Osteocyte (in vitro differentiated cells): Measurements from ENCODE around the gene CRAT. TPM values are rescaled to one million over a fixed set of nuclear protein-coding genes. Genes with fewer than 3 reads are reported as not detected.

Experiments
- DNase-seq: peaks from one replicate; pipeline ENCODE4 v3.0.0; 2021; ENCODE audit warnings: mixed read lengths; ENCODE audit not compliant: unreplicated experiment; ENCODE audit errors: extremely low spot score
- H3K27ac Mint-ChIP-seq: one replicate; pipeline ENCODE4 v1.8.0; 2021; ENCODE audit warnings: mild to moderate bottlenecking, mixed read lengths; ENCODE audit not compliant: unreplicated experiment
- H3K27me3 Mint-ChIP-seq: one replicate; pipeline ENCODE4 v1.8.0; 2021; ENCODE audit warnings: mixed read lengths; ENCODE audit not compliant: unreplicated experiment
- H3K36me3 Mint-ChIP-seq: one replicate; pipeline ENCODE4 v1.8.0; 2021; ENCODE audit warnings: mixed read lengths; ENCODE audit not compliant: unreplicated experiment
- H3K4me1 Mint-ChIP-seq: one replicate; pipeline ENCODE4 v1.8.0; 2021; ENCODE audit warnings: mixed read lengths; ENCODE audit not compliant: unreplicated experiment
- H3K4me3 Mint-ChIP-seq: one replicate; pipeline ENCODE4 v1.8.0; 2021; ENCODE audit warnings: mild to moderate bottlenecking, moderate library complexity, mixed read lengths; ENCODE audit not compliant: unreplicated experiment
- H3K9me3 Mint-ChIP-seq: one replicate; pipeline ENCODE4 v1.8.0; 2021; ENCODE audit warnings: mixed read lengths; ENCODE audit not compliant: unreplicated experiment
- total RNA-seq: library from RNA; stranded (reverse); gene quantifications from 2 replicates; pipeline ENCODE4 v1.2.1, GENCODE V29; 2021
- TF ChIP-seq, protein P1 (sequence below): fragments of 200-600 bp; sonication (generic); IDR thresholded peaks from 2 replicates; pipeline ENCODE4 v1.5.0; 2021; ENCODE audit warnings: antibody characterized with exemption, mild to moderate bottlenecking, moderate library complexity

Gene CRAT
- total RNA-seq, 1 donor from 2014 or later = 55.1 TPM

DNA sequence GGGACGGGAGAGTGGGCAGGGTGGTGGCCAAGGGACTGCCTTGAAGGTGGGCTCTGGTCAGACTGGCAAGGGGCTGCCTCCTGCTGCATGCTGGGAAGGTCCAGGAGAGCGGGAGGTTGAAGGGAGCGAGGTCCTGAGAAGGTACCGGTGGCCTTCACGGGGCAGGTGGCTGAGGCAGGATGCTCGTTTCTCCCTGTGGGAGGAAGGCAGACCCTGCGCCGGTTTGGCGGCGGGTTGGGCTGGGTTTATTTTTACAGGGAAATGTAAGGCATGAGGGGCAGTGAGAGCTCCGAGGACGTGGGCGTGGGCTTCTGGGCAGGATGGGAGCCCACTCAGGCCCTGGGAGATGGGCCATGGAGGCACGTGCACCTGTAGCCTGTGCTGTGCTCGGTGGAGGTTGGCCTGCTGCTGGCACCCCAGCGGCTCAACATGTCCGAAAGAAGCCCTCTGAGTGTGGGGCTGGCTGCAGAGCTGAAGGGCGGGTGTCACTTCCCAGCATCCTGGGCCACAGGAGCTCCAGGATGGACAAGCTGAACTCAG, 40.1 kb upstream of the CRAT start:
- TF ChIP-seq, protein P1, sequence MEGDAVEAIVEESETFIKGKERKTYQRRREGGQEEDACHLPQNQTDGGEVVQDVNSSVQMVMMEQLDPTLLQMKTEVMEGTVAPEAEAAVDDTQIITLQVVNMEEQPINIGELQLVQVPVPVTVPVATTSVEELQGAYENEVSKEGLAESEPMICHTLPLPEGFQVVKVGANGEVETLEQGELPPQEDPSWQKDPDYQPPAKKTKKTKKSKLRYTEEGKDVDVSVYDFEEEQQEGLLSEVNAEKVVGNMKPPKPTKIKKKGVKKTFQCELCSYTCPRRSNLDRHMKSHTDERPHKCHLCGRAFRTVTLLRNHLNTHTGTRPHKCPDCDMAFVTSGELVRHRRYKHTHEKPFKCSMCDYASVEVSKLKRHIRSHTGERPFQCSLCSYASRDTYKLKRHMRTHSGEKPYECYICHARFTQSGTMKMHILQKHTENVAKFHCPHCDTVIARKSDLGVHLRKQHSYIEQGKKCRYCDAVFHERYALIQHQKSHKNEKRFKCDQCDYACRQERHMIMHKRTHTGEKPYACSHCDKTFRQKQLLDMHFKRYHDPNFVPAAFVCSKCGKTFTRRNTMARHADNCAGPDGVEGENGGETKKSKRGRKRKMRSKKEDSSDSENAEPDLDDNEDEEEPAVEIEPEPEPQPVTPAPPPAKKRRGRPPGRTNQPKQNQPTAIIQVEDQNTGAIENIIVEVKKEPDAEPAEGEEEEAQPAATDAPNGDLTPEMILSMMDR = no peak
- H3K27ac Mint-ChIP-seq = no peak overlapping the region

DNA sequence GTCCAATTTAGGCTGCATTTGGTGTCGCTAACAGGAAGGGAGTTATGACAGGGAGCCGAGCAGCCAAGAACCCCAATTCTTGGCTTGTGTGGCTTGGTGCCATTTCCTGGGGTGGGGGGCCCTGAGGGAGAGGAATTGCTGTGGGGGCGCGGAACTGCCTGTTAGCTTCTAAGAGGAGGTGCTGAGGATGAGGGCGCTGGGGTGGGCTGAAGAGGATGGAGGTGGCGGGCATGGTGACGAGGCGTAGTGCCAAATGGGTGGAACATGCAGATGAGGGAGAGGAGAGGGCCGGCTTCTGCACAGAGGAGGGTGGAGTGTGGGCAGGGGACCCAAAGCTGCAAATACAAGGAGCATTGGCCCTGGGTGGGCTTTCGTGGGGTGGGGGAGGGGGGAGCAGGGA, 39.5 kb upstream of the CRAT start:
- H3K36me3 Mint-ChIP-seq = peaks cover 14% of the 10 kb centered on the region
- H3K4me1 Mint-ChIP-seq = peaks cover 25% of the 10 kb centered on the region
- TF ChIP-seq, protein P1 = no peak
- H3K27me3 Mint-ChIP-seq = no peaks in the 10 kb centered on the region
- no peaks in the 10 kb centered on the region for H3K9me3 Mint-ChIP-seq
- no peak for DNase-seq
- no peak overlapping the region for H3K27ac Mint-ChIP-seq
- H3K4me3 Mint-ChIP-seq = no peak overlapping the region

More for the DNA sequence above, 40.1 kb upstream of the CRAT start:
- Mint-ChIP-seq H3K9me3 (no peaks in the 10 kb centered on the region), H3K36me3 (peaks cover 14% of the 10 kb centered on the region), H3K4me1 (peaks cover 19% of the 10 kb centered on the region), H3K4me3 (no peak overlapping the region), H3K27me3 (no peaks in the 10 kb centered on the region)
- DNase-seq = no peak

DNA sequence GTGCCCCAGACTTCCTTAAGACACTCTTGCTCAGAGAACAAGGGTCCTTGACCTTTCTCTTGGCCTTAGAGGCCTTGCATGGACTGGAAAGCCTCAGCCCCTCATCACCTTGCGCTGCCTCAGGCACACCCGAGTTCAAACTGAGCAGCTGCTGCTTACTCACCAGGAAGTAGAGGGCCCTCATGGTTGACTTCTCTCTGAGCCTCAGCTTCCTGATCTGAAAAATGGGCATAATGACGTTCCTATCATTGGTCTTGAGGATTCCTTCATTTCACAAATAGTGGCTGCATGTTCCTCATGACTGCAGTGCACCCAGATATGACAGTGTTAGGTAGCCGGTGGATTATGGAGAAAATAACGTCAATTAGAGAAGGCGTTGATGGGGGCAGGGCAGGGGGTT, 38.8 kb upstream of the CRAT start:
- TF ChIP-seq, protein P1 = no peak
- no peaks in the 10 kb centered on the region for H3K27me3 Mint-ChIP-seq
- peaks cover 14% of the 10 kb centered on the region for H3K36me3 Mint-ChIP-seq
- H3K9me3 Mint-ChIP-seq = no peaks in the 10 kb centered on the region
- DNase-seq = no peak
- H3K4me3 Mint-ChIP-seq = no peak overlapping the region
- H3K27ac Mint-ChIP-seq = no peak overlapping the region
- H3K4me1 Mint-ChIP-seq = peaks cover 28% of the 10 kb centered on the region

DNA sequence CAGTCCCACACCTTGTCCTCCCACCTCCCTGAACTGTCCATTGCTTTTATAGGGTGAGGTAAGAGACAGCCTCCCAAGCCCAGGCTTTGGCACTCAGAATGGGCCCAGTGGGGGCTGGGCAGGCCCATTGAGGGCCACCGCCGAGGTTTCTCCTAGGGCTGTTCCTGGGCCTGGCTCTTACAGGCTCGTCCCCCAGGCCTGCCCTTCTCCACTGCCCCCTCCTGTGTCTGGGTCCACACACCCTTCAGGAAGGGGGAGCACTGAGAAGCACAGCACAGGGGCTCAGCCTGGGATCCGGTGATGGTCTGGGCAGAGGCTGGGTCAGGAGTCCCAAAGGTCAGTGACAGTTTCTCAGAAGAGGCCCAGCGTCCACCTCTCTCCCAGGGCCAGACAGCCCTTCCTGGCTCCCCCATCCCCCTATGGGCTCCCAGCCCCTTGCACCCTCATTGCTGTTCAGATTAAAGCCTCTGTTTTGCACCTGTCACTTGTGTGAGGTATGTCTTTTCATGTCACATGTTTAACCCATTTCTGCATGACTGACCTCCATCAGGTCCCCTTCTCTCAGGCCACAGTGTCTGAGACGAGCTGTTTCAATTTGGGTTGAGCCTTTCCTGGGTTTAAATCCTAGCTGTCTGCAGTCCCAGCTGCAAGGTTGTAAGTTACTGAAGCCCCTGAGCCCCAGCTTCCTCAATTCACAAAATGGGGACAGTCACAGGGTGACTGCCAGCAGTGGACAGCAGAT, 38.0 kb upstream of the CRAT start:
- Mint-ChIP-seq H3K27me3 (no peaks in the 10 kb centered on the region), H3K4me1 (peaks cover 33% of the 10 kb centered on the region), H3K4me3 (no peak overlapping the region), H3K36me3 (peaks cover 18% of the 10 kb centered on the region), H3K27ac (peak overlapping the region; percentile 23), H3K9me3 (no peaks in the 10 kb centered on the region)
- DNase-seq = no peak
- TF ChIP-seq, protein P1 = no peak

DNA sequence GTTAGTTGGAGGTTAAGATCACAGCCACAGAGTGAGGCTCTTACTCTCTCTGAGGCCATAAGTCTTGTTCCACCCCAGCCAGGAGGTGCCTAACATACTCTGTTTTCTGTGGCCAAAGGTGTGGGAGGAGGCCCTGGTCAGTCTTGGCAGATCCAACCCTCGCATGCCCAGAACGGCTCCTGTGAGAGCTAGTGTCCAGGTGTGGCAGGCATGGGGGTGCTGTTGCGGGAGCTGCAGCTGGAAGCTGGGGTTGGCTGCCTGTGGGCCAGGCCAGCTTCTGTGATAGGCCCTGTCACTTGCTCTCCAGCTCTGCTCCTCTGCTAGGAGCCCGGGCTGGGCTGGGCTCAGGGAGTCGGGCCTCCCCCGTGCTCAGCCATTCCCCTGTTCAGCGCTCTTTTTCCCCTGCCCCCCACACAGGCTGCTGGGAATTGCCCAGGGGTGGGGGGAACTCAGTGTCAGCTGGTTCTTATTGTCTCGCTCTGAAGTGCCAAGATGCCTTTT, 35.9 kb upstream of the CRAT start:
- peak overlapping the region; percentile 18 for H3K4me3 Mint-ChIP-seq
- no peaks in the 10 kb centered on the region for H3K9me3 Mint-ChIP-seq
- no peaks in the 10 kb centered on the region for H3K27me3 Mint-ChIP-seq
- H3K36me3 Mint-ChIP-seq = peaks cover 14% of the 10 kb centered on the region
- TF ChIP-seq, protein P1 = no peak
- H3K4me1 Mint-ChIP-seq = peaks cover 52% of the 10 kb centered on the region
- no peak for DNase-seq
- peak overlapping the region; percentile 95 for H3K27ac Mint-ChIP-seq
